ENCODE data around the gene ZNF423. TPM values are rescaled to one million over a fixed set of nuclear protein-coding genes. Genes with fewer than 3 reads are reported as not detected.

Gene ZNF423
- total and polyA plus RNA-seq, 2 of the 13 experiments (the other 11 are each of a cell fraction or from before 2014, with no cell fraction given) = 0.07 to 0.31 TPM

DNA sequence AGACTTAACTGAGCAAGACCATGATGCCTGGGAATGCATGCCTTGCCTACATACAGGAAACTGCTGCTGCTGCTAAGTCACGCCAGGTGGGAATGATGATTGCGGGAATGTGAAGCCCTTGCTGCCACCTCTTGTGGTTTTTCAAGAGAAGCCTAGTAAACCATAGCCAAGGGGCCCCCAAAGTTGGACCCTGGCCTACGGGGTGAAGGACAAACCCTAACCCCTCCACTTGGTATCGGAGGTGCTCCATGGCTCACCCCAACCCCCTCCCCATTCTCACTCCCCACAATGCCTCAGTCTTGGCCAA is 233.9 kb downstream of the ZNF423 start:
- ChIA-PET POLR2A (no interaction called here), CTCF (ENCODE audit: low intra/inter-chr PET ratio, low total read pairs) (no interaction called here)
- Histone ChIP-seq H3K36me3 (replicated peaks in 1 of 2; ENCODE audit: control insufficient read depth in 1 of 2, insufficient read depth in 2 of 2, low read length in 2 of 2) (no peaks in the 10 kb centered on the region), H3K4me1 (ENCODE audit: insufficient read depth, low read length) (peaks cover 12% of the 10 kb centered on the region), H2AFZ (ENCODE audit: low read length) (no peak overlapping the region), H3K79me2 (ENCODE audit: insufficient read depth, low read length) (no peaks in the 10 kb centered on the region), H3K9ac (ENCODE audit: insufficient read depth, low read depth, low read length) (no peak overlapping the region), H3K9me3 (ENCODE audit: low read length) (no peaks in the 10 kb centered on the region), H3K27me3 (ENCODE audit: control insufficient read depth in 1 of 2, insufficient read depth in 2 of 2, low read length in 2 of 2) (peaks cover 0 to 9% of the 10 kb centered on the region in 2 experiments; a peak in 2 of 5 replicates), H3K27ac (ENCODE audit: extremely low read length, insufficient read depth, low read length) (no peak overlapping the region), H4K20me1 (ENCODE audit: insufficient read depth, low read length) (0 out of 2 replicates have a peak, but pooled peaks cover 4% of the 10 kb centered on the region), H3K4me2 (ENCODE audit: low read depth, low read length) (no peak overlapping the region), H3K4me3 (replicated peaks in 1 of 3; ENCODE audit: insufficient read depth in 1 of 3, low read depth in 2 of 3, low read length in 3 of 3) (no peak overlapping the region)
- ATAC-seq = no peak
- 57% methylated on average over 3 of the region's 4 CpGs for WGBS (ENCODE audit: low lambda C conversion rate)
- no TSS peak for BruUV-seq (replicated peaks)
- DNase-seq (ENCODE audit: low spot score) = no peak
- in situ Hi-C loops (cut with HindIII; ENCODE audit: extremely low pct_ligation_motif_present, low pct_unique_long_range_greater_than_20kb) = no loop called here
- intact Hi-C loops (cut with micrococcal nuclease; ENCODE audit: unreplicated experiment) = no loop called here
- no peak for FAIRE-seq
- TF ChIP-seq FOSL2 (CRISPR knock-in tag; IDR thresholded peaks at IDR 0.05) (no peak), ZNF749 (CRISPR knock-in tag; IDR thresholded peaks at IDR 0.05; ENCODE audit: borderline replicate concordance) (no peak), PAWR (CRISPR knock-in tag; IDR thresholded peaks at IDR 0.05; ENCODE audit: borderline replicate concordance) (no peak), ZSCAN22 (CRISPR knock-in tag; IDR thresholded peaks at IDR 0.05) (no peak), SPEN (CRISPR knock-in tag; IDR thresholded peaks at IDR 0.05; ENCODE audit: low read depth) (no peak), REL (CRISPR knock-in tag; conservative IDR thresholded peaks at IDR 0.05) (no peak), NFRKB (IDR thresholded peaks at IDR 0.05) (no peak), GATA4 (IDR thresholded peaks at IDR 0.05; ENCODE audit: borderline replicate concordance, low read depth) (no peak), KDM4B (CRISPR knock-in tag; IDR thresholded peaks at IDR 0.05) (no peak)
- TF ChIP-seq, protein P1, sequence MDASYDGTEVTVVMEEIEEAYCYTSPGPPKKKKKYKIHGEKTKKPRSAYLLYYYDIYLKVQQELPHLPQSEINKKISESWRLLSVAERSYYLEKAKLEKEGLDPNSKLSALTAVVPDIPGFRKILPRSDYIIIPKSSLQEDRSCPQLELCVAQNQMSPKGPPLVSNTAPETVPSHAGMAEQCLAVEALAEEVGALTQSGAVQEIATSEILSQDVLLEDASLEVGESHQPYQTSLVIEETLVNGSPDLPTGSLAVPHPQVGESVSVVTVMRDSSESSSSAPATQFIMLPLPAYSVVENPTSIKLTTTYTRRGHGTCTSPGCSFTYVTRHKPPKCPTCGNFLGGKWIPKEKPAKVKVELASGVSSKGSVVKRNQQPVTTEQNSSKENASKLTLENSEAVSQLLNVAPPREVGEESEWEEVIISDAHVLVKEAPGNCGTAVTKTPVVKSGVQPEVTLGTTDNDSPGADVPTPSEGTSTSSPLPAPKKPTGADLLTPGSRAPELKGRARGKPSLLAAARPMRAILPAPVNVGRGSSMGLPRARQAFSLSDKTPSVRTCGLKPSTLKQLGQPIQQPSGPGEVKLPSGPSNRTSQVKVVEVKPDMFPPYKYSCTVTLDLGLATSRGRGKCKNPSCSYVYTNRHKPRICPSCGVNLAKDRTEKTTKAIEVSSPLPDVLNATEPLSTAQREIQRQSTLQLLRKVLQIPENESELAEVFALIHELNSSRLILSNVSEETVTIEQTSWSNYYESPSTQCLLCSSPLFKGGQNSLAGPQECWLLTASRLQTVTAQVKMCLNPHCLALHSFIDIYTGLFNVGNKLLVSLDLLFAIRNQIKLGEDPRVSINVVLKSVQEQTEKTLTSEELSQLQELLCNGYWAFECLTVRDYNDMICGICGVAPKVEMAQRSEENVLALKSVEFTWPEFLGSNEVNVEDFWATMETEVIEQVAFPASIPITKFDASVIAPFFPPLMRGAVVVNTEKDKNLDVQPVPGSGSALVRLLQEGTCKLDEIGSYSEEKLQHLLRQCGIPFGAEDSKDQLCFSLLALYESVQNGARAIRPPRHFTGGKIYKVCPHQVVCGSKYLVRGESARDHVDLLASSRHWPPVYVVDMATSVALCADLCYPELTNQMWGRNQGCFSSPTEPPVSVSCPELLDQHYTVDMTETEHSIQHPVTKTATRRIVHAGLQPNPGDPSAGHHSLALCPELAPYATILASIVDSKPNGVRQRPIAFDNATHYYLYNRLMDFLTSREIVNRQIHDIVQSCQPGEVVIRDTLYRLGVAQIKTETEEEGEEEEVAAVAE (CRISPR knock-in tag; IDR thresholded peaks at IDR 0.05; ENCODE audit: borderline replicate concordance) = no peak
- TF ChIP-seq, protein P2, sequence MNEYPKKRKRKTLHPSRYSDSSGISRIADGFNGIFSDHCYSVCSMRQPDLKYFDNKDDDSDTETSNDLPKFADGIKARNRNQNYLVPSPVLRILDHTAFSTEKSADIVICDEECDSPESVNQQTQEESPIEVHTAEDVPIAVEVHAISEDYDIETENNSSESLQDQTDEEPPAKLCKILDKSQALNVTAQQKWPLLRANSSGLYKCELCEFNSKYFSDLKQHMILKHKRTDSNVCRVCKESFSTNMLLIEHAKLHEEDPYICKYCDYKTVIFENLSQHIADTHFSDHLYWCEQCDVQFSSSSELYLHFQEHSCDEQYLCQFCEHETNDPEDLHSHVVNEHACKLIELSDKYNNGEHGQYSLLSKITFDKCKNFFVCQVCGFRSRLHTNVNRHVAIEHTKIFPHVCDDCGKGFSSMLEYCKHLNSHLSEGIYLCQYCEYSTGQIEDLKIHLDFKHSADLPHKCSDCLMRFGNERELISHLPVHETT (CRISPR knock-in tag; conservative IDR thresholded peaks at IDR 0.05) = no peak
- TF ChIP-seq, protein P3, sequence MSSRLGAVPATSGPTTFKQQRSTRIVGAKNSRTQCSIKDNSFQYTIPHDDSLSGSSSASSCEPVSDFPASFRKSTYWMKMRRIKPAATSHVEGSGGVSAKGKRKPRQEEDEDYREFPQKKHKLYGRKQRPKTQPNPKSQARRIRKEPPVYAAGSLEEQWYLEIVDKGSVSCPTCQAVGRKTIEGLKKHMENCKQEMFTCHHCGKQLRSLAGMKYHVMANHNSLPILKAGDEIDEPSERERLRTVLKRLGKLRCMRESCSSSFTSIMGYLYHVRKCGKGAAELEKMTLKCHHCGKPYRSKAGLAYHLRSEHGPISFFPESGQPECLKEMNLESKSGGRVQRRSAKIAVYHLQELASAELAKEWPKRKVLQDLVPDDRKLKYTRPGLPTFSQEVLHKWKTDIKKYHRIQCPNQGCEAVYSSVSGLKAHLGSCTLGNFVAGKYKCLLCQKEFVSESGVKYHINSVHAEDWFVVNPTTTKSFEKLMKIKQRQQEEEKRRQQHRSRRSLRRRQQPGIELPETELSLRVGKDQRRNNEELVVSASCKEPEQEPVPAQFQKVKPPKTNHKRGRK (CRISPR knock-in tag; IDR thresholded peaks at IDR 0.05) = no peak

All from HepG2 (cell line).